Stomach (tissue), 19 donors: ENCODE results near the gene RNF39. TPM values are rescaled to one million over a fixed set of nuclear protein-coding genes. Genes with fewer than 3 reads are reported as not detected.
A peak's percentile ranks its signal among the peaks of the same experiment; 100 is the strongest.
"Not testable (repeated sequence)": the region's sequence is repeated elsewhere in the genome, so short reads cannot be mapped to it uniquely, and the experiment has no call there.

Experiments used
- DNase-seq, 2 donors: peaks; one replicate each; pipeline versions ENCODE4 v3.0.0 to v3.0.0-alpha.2; 2013 to 2019
- H3K27ac ChIP-seq, 5 donors: fragments of 200-600 bp in 4 of 5; sonication (generic) in 4 of 5; one replicate each; pipeline ENCODE4 v1.5.1; 2013 to 2019; ENCODE audit warnings: mild to moderate bottlenecking in 1 of 5, moderate library complexity in 1 of 5
- H3K27me3 ChIP-seq, 3 donors: fragments of 200-600 bp; sonication (generic); one replicate each; pipeline ENCODE4 v1.5.1; 2017 to 2019; ENCODE audit warnings: mixed run types in 1 of 3
- H3K36me3 ChIP-seq, 4 donors: fragments of 200-600 bp; sonication (generic); 1 replicate in 3 of 4; 2 replicates in 1 of 4; pipeline ENCODE4 v1.5.1; 2016 to 2019
- H3K4me1 ChIP-seq, 4 donors: fragments of 200-600 bp; sonication (generic); one replicate each; pipeline ENCODE4 v1.5.1; 2016 to 2019
- H3K4me3 ChIP-seq, 4 donors: fragments of 200-600 bp; sonication (generic) in 3 of 4; one replicate each; pipeline ENCODE4 v1.5.1; 2016 to 2019; ENCODE audit warnings: mild to moderate bottlenecking in 1 of 4
- H3K9me3 ChIP-seq, 4 donors: fragments of 200-600 bp; sonication (generic); one replicate each; pipeline ENCODE4 v1.5.1; 2016 to 2019
- CTCF ChIP-seq, 7 experiments: fragments of 450-650 bp in 4 of 7; fragments of 200-600 bp in 3 of 7; sonication (generic) in 3 of 7; IDR thresholded peaks; one replicate each; pipeline ENCODE4 v1.5.1; 2016 to 2019; ENCODE audit warnings: antibody characterized with exemption in 7 of 7, control low read depth in 2 of 7, mild to moderate bottlenecking in 1 of 7
- EP300 ChIP-seq: sonication (generic); formaldehyde crosslinking; IDR thresholded peaks from one replicate; pipeline ENCODE4 v1.6.1; 2017; ENCODE audit warnings: antibody characterized with exemption
- POLR2A ChIP-seq, 4 donors: fragments of 450-650 bp; IDR thresholded peaks; one replicate each; pipeline ENCODE4 v1.6.1; 2016; ENCODE audit warnings: antibody characterized with exemption in 4 of 4, control low read depth in 2 of 4, mild to moderate bottlenecking in 1 of 4, moderate library complexity in 1 of 4
- POLR2AphosphoS5 ChIP-seq, 3 donors: sonication (generic); formaldehyde crosslinking; IDR thresholded peaks; one replicate each; pipeline ENCODE4 v1.6.1; 2016; ENCODE audit warnings: antibody characterized with exemption in 3 of 3
- WGBS, 5 donors: extraction: QIAGEN DNeasy Blood & Tissue Kit in 3 of 5; methylation state at CpG; one replicate each; pipeline versions ENCODE4 v1.1.5 to v1.1.7; 2013 to 2018; 5-methylcytosine and 5-hydroxymethylcytosine counted together
- intact Hi-C: fragments of 100-400 bp; cut with DNase I; formaldehyde crosslinking; loops from one replicate; pipeline ENCODE4 v1.15.1; 2023; ENCODE audit warnings: low total_unique reads
- long read RNA-seq, 10 donors: transcript quantifications; one replicate each; lab custom pipeline, GENCODE V29; 2026
- polyA plus RNA-seq, 3 donors: library from polyadenylated mRNA; stranded (reverse); fragments of 200-250 nt; gene quantifications; one replicate each; pipeline ENCODE4 v1.2.3, GENCODE V29; 2013
- total RNA-seq, 5 donors: library from RNA; depleted of rRNA; stranded (reverse); fragments of >200 nt; gene quantifications; one replicate each; pipeline versions ENCODE4 v1.1.0 to v1.2.3, GENCODE V29; 2014 to 2016
- donor health status: healthy with polysubstance abuse.
- donor health status: Bipolar disorder and iron deficiency.
- donor health status: healthy.

RNF39 gene
- 10 to 100 TPM in 1 of 5 donors, 1 to 10 TPM in 1, under 1 TPM in 1, not detected in 2; 0.18 to 13.5 (median 7.1) TPM for total RNA-seq
- polyA plus RNA-seq, result 1 to 10 TPM; 2.4 to 3.4 (median 3.2) TPM
- long read RNA-seq, donor 1, result 0 reads
- long read RNA-seq, donor 2, partial matches to known transcripts, result 57 of 122 reads
- long read RNA-seq, donor 2, other reads (novel, unspliced or antisense), result 65 of 122 reads
- long read RNA-seq, donor 3, result 0 reads
- long read RNA-seq, donor 4, result 0 reads
- long read RNA-seq, donor 5, result 0 reads
- long read RNA-seq, donor 6, result 0 reads
- long read RNA-seq, donor 7, result 0 reads
- long read RNA-seq, donor 8, result 0 reads
- long read RNA-seq, donor 9, result 0 reads
- long read RNA-seq, donor 10, result 0 reads

- intact Hi-C loops, result no loop called here
- H3K4me1 ChIP-seq, result peaks cover 19 to 44% (median 35%) of the 10 kb centered on the region in 4 donors
- TF ChIP-seq EP300 (no peak), CTCF (IDR thresholded peaks at IDR 0.05) (no peak), POLR2A (IDR thresholded peaks at IDR 0.05) (peak in 1 of 4 donors; percentile 76), POLR2AphosphoS5 (IDR thresholded peaks at IDR 0.05) (peak in 2 of 3 donors; percentile 88 to 96)
- H3K4me3 ChIP-seq, result peak within 1 kb of the TSS; percentile 46 to 58 (median 52)
- peak in 1 of 2 donors; percentile 46 for DNase-seq
- H3K27ac ChIP-seq, result peak within 1 kb of the TSS; percentile 74 to 82 (median 75)
- no peaks in the 10 kb centered on the region for H3K9me3 ChIP-seq
- WGBS, 5 donors, result 1 to 4% (median 2%) methylated on average over 27 to 64 of the region's 64 CpGs
- H3K36me3 ChIP-seq, result peaks cover under 1 to 12% (median 11%) of the 10 kb centered on the region in 4 donors
- peaks cover 0 to 68% (median 25%) of the 10 kb centered on the region in 3 donors for H3K27me3 ChIP-seq
Observed at GRCh38 chr6:30075094-30075789, at the start of gene RNF39. RNF39 (minus strand) TSS chr6:30075769; CDS start chr6:30075585, 184 bp downstream.

- H3K27ac ChIP-seq, result peak overlapping the region in 2 of 5 donors; percentile 23 to 53
- DNase-seq, result peak in 1 of 2 donors; percentile 42
- H3K4me3 ChIP-seq, result no peak overlapping the region
- H3K27me3 ChIP-seq, result peaks cover 0 to 46% (median 6%) of the 10 kb centered on the region in 3 donors
- no peaks in the 10 kb centered on the region for H3K9me3 ChIP-seq
- 24 to 68% (median 57%) methylated on average over 2 of the region's 2 CpGs for WGBS, 5 donors
- TF ChIP-seq CTCF (IDR thresholded peaks at IDR 0.05), result no peak
- TF ChIP-seq EP300, result no peak
- no peak for TF ChIP-seq POLR2AphosphoS5 (IDR thresholded peaks at IDR 0.05)
- TF ChIP-seq POLR2A (IDR thresholded peaks at IDR 0.05), result no peak
- H3K4me1 ChIP-seq, result peaks cover 1 to 6% (median 4%) of the 10 kb centered on the region in 4 donors
- H3K36me3 ChIP-seq, result no peaks in the 10 kb centered on the region
- intact Hi-C loops, result no loop called here
Observed at GRCh38 chr6:30122515-30122914, 46.9 kb upstream of the RNF39 start.

- Histone ChIP-seq H3K36me3 (no peaks in the 10 kb centered on the region), H3K27ac (peak overlapping the region in 2 of 5 donors; percentile 10 to 53), H3K4me3 (no peak overlapping the region), H3K9me3 (no peaks in the 10 kb centered on the region), H3K4me1 (no peaks in the 10 kb centered on the region), H3K27me3 (peaks cover 0 to 46% (median 4%) of the 10 kb centered on the region in 3 donors)
- DNase-seq, result no peak
- 73 to 85% (median 78%) methylated on average over 10 of the region's 10 CpGs for WGBS, 5 donors
- intact Hi-C loops, result no loop called here
- TF ChIP-seq POLR2AphosphoS5 (IDR thresholded peaks at IDR 0.05) (no peak), POLR2A (IDR thresholded peaks at IDR 0.05) (no peak), EP300 (no peak), CTCF (IDR thresholded peaks at IDR 0.05) (no peak)
Observed at GRCh38 chr6:30121446-30122366, 46.1 kb upstream of the RNF39 start.

- H3K36me3 ChIP-seq, H3K27ac ChIP-seq, H3K9me3 ChIP-seq, intact Hi-C loops, H3K4me1 ChIP-seq, DNase-seq, H3K4me3 ChIP-seq: not testable (repeated sequence)
- 87 to 91% (median 90%) methylated on average over 5 of the region's 5 CpGs for WGBS, 5 donors
- peaks cover 0 to 43% (median 4%) of the 10 kb centered on the region in 3 donors for H3K27me3 ChIP-seq
Observed at GRCh38 chr6:30118691-30119090, 43.1 kb upstream of the RNF39 start.
